ENCODE data around the gene SYNPO2. TPM values are rescaled to one million over a fixed set of nuclear protein-coding genes. Genes with fewer than 3 reads are reported as not detected.
"Not testable (repeated sequence)": the region's sequence is repeated elsewhere in the genome, so short reads cannot be mapped to it uniquely, and the experiment has no call there.

SYNPO2 gene
- total RNA-seq, 1 experiment from 2014 or later = 0.87 TPM

DNA sequence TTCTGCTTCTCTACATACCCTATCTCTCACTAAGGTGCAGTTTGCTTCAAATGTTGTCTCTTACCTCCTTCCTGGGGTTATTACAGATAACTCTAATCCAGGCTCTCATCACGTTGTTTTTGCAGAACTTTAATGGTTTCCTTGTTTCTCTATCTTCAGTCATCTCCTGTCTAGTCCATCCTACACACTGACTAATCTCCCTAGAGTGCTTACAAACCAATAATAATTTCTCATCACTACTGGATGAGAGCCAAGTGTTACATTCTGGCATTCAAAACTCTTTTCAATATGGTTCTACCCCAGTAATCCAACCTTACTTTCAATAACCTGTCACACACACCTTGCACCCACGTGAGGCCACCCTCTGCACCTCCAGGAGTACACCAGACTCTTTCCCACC lies 86.1 kb downstream of the SYNPO2 start:
- H3K36me3 ChIP-seq (ENCODE audit: low read depth) = no peaks in the 10 kb centered on the region
- no peak for DNase-seq
- TF ChIP-seq EZH2 (IDR thresholded peaks at IDR 0.05; ENCODE audit: low read depth) = no peak
- TF ChIP-seq, protein P1, sequence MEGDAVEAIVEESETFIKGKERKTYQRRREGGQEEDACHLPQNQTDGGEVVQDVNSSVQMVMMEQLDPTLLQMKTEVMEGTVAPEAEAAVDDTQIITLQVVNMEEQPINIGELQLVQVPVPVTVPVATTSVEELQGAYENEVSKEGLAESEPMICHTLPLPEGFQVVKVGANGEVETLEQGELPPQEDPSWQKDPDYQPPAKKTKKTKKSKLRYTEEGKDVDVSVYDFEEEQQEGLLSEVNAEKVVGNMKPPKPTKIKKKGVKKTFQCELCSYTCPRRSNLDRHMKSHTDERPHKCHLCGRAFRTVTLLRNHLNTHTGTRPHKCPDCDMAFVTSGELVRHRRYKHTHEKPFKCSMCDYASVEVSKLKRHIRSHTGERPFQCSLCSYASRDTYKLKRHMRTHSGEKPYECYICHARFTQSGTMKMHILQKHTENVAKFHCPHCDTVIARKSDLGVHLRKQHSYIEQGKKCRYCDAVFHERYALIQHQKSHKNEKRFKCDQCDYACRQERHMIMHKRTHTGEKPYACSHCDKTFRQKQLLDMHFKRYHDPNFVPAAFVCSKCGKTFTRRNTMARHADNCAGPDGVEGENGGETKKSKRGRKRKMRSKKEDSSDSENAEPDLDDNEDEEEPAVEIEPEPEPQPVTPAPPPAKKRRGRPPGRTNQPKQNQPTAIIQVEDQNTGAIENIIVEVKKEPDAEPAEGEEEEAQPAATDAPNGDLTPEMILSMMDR (conservative IDR thresholded peaks at IDR 0.05) = no peak
- BruUV-seq (replicated peaks) = no TSS peak
- H2AFZ ChIP-seq = no peak overlapping the region
- intact Hi-C loops (cut with micrococcal nuclease; ENCODE audit: unreplicated experiment) = no loop called here
- ChIA-PET CTCF (no interaction called here), POLR2A (ENCODE audit: unreplicated experiment) (no interaction called here)
- H4K20me1 ChIP-seq (ENCODE audit: insufficient read depth) = no peaks in the 10 kb centered on the region
- no peaks in the 10 kb centered on the region for H3F3A ChIP-seq (ENCODE audit: insufficient read depth, low read depth)
- no peaks in the 10 kb centered on the region for H3K9me3 ChIP-seq (ENCODE audit: insufficient read depth, low read depth)
- no peaks in the 10 kb centered on the region for H3K27me3 ChIP-seq (ENCODE audit: insufficient read depth, low read depth)
- no peaks in the 10 kb centered on the region for H3K9me2 ChIP-seq (ENCODE audit: insufficient read depth)
- H3K27ac ChIP-seq = no peak overlapping the region
- no peaks in the 10 kb centered on the region for H3K4me1 ChIP-seq (replicated peaks; ENCODE audit: insufficient read depth)
- no peak overlapping the region for H3K4me2 ChIP-seq
- H3K79me2 ChIP-seq (ENCODE audit: low read depth) = no peaks in the 10 kb centered on the region
- H3K4me3 ChIP-seq = no peak overlapping the region

DNA sequence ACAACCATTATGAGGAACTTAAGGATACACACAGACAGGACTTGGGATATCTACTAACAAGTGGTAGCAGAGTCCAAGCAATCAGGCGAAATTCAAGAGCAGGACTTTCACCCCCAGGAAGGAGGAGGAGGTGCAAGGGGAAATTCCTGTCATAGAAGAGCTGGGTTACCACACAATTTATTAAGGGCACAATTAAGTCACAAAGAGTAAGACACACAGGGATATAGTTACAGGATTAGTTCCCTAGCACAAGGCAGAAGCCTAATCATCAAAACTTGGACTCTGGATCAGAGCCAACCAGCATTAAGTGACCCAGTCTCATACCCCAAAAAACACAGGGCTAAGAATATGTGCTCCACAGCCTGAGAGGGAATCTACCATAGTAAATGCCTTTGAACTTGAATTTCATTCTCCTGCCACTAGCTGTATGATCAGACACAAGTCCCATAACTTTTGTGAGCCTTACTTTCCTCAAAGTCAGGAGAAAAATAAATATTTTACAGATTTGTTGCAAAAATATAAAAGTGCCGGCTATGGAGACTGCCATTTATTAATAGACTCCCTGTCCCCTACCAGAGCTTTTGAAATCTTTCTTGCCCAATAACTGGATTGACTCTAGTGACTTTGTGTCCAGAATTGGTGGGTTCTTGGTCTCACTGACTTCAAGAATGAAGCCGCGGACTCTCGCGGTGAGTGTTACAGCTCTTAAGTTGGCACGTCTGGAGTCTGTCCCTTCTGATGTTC lies 87.0 kb downstream of the SYNPO2 start:
- H3K27me3 ChIP-seq (ENCODE audit: insufficient read depth, low read depth) = no peaks in the 10 kb centered on the region
- intact Hi-C loops (cut with micrococcal nuclease; ENCODE audit: unreplicated experiment) = no loop called here
- DNase-seq = no peak
- no peak for TF ChIP-seq EZH2 (IDR thresholded peaks at IDR 0.05; ENCODE audit: low read depth)
- TF ChIP-seq, protein P1 (conservative IDR thresholded peaks at IDR 0.05) = no peak
- H3K9me3 ChIP-seq (ENCODE audit: insufficient read depth, low read depth) = no peaks in the 10 kb centered on the region
- no peak overlapping the region for H2AFZ ChIP-seq
- BruUV-seq (replicated peaks) = no TSS peak
- no peaks in the 10 kb centered on the region for H4K20me1 ChIP-seq (ENCODE audit: insufficient read depth)
- H3K9me2 ChIP-seq (ENCODE audit: insufficient read depth) = no peaks in the 10 kb centered on the region
- no peak overlapping the region for H3K4me2 ChIP-seq
- H3K4me1 ChIP-seq (replicated peaks; ENCODE audit: insufficient read depth) = no peaks in the 10 kb centered on the region
- no peaks in the 10 kb centered on the region for H3K79me2 ChIP-seq (ENCODE audit: low read depth)
- ChIA-PET CTCF (no interaction called here), POLR2A (ENCODE audit: unreplicated experiment) (no interaction called here)
- no peaks in the 10 kb centered on the region for H3K36me3 ChIP-seq (ENCODE audit: low read depth)
- H3F3A ChIP-seq (ENCODE audit: insufficient read depth, low read depth) = no peaks in the 10 kb centered on the region
- no peak overlapping the region for H3K4me3 ChIP-seq
- H3K27ac ChIP-seq = no peak overlapping the region

DNA sequence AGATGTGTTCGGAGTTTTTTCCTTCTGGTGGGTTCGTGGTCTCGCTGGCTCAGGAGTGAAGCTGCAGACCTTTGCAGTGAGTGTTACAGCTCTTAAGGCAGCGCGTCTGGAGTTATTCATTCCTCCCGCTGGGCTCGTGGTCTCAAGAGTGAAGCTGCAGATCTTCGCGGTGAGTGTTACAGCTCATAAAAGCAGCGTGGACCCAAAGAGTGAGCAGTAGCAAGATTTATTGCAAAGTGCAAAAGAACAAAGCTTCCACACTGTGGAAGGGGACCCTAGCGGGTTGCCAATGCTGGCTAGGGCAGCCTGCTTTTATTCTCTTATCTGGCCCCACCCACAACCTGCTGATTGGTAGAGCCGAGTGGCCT lies 87.5 kb downstream of the SYNPO2 start:
- H3F3A ChIP-seq (ENCODE audit: insufficient read depth, low read depth); H3K36me3 ChIP-seq (ENCODE audit: low read depth); H3K4me1 ChIP-seq (replicated peaks; ENCODE audit: insufficient read depth); H3K9me2 ChIP-seq (ENCODE audit: insufficient read depth); H3K27me3 ChIP-seq (ENCODE audit: insufficient read depth, low read depth); DNase-seq; intact Hi-C loops (cut with micrococcal nuclease; ENCODE audit: unreplicated experiment); H2AFZ ChIP-seq; CTCF ChIA-PET; H3K4me3 ChIP-seq; H4K20me1 ChIP-seq (ENCODE audit: insufficient read depth); H3K4me2 ChIP-seq; H3K27ac ChIP-seq; POLR2A ChIA-PET (ENCODE audit: unreplicated experiment); H3K9me3 ChIP-seq (ENCODE audit: insufficient read depth, low read depth); H3K79me2 ChIP-seq (ENCODE audit: low read depth); BruUV-seq (replicated peaks): not testable (repeated sequence)

DNA sequence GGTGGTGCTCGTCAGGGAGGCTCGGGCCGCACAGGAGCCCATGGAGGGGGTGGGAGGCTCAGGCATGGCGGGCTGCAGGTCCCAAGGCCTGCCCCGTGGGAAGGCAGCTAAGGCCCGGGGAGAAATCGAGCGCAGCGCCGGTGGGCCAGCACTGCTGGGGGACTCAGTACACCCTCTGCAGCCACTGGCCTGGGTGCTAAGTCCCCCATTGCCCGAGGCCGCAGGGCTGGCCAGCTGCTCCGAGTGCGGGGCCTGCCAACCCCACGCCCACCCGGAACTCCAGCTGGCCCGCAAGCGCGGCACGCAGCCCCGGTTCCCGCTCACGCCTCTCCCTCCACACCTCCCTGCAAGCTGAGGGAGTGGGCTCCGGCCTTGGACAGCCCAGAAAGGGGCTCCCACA lies 88.4 kb downstream of the SYNPO2 start:
- H3K4me1 ChIP-seq (replicated peaks; ENCODE audit: insufficient read depth); H3F3A ChIP-seq (ENCODE audit: insufficient read depth, low read depth); H3K9me2 ChIP-seq (ENCODE audit: insufficient read depth); H3K36me3 ChIP-seq (ENCODE audit: low read depth); H2AFZ ChIP-seq; CTCF ChIA-PET; H3K79me2 ChIP-seq (ENCODE audit: low read depth); intact Hi-C loops (cut with micrococcal nuclease; ENCODE audit: unreplicated experiment); H3K4me2 ChIP-seq; H3K27ac ChIP-seq; H4K20me1 ChIP-seq (ENCODE audit: insufficient read depth); H3K9me3 ChIP-seq (ENCODE audit: insufficient read depth, low read depth); DNase-seq; POLR2A ChIA-PET (ENCODE audit: unreplicated experiment); H3K4me3 ChIP-seq; H3K27me3 ChIP-seq (ENCODE audit: insufficient read depth, low read depth); BruUV-seq (replicated peaks): not testable (repeated sequence)

Measured in PC-9 (cell line).